Measurements from ENCODE around the gene CAPN12. TPM values are rescaled to one million over a fixed set of nuclear protein-coding genes. Genes with fewer than 3 reads are reported as not detected.

The CAPN12 gene
- total and polyA plus RNA-seq, 4 donors, result 2.0 to 17.8 (median 6.0) TPM

DNA sequence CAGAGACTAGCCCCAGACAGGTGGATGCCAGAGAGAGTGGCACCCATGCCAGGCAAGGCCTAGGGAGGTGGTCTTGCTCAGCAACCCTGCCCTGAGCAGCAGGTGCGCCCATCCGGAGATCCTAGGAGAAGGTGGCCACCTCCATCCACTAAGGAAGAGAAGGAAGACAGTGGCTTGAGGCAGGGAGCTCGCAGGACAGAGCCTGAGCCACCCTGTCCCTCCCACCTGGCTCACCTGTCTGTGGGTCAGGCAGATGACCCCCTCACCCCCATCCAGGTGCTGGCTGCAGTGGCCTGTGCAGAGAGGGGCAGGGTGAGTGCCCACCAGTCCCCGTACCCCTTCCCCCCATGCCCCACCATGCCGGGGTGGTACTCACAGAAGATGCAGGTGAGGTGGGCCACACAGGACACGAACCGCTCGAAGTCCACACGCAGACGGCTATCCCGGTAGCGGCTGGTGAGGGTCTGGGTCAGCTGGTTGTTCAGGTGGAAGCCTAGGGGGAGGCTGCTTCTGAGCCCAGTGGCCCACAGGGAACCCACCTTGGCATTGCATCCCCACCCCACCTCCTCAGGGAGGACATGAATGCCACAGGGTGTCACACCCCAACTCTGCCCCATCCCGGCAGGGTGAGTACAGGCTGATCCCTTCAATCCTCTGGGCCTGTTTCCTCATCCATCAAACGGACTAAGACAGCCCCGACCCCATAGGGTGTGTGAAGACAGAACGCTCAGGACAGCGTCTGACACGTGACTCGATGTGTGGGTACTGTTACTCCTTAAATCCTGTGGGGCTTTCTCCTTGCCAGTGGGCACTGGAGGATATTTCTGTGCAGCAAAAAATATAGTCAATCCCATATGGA lies 13.3 kb downstream of the CAPN12 start:
- no peak overlapping the region for H3K9ac ChIP-seq (ENCODE audit: insufficient read depth in 1 of 2, low read length in 2 of 2)
- H3K4me1 ChIP-seq (ENCODE audit: control insufficient read depth in 5 of 5, insufficient read depth in 5 of 5, low read length in 5 of 5), result peaks cover 0 to 18% (median 0%) of the 10 kb centered on the region in 5 donors
- no peaks in the 10 kb centered on the region for H3K9me3 ChIP-seq (ENCODE audit: control insufficient read depth in 4 of 4, insufficient read depth in 3 of 4, low read length in 3 of 4)
- DNase-seq (peak in 1 of 3 donors; percentile 9), ATAC-seq (ENCODE audit: insufficient read depth, low FRiP score) (no peak)
- H3K4me3 ChIP-seq, result no peak overlapping the region
- no peaks in the 10 kb centered on the region for H3K27me3 ChIP-seq (ENCODE audit: control insufficient read depth in 3 of 3, insufficient read depth in 3 of 3, low read length in 2 of 3)
- 93 to 96% methylated on average over 19 of the region's 19 CpGs for WGBS, 2 donors
- peaks cover 5 to 45% (median 20%) of the 10 kb centered on the region in 4 donors for H3K36me3 ChIP-seq (ENCODE audit: control insufficient read depth in 4 of 4, insufficient read depth in 4 of 4, low read length in 4 of 4)
- H3K27ac ChIP-seq (ENCODE audit: low read depth in 1 of 2, low read length in 1 of 2), result peak overlapping the region in 1 of 2 donors; percentile 63
- TF ChIP-seq CTCF (IDR thresholded peaks at IDR 0.05; ENCODE audit: control extremely low read depth, extremely low read depth), result no peak

DNA sequence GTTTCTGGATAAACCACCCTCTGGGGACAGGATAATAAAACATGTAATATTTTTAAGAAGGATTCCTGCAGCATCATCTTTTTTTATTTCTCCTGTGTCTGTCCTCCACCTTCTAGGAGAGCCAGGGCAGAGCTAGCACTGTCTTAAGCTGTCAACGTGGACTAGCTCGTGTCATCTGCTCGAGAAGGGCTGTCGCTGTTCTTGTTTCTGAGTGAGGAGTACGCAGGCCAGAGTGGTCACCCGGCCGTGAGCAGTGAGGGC lies 13.9 kb downstream of the CAPN12 start:
- Histone ChIP-seq H3K27me3 (ENCODE audit: control insufficient read depth in 3 of 3, insufficient read depth in 3 of 3, low read length in 2 of 3) (no peaks in the 10 kb centered on the region), H3K4me1 (ENCODE audit: control insufficient read depth in 5 of 5, insufficient read depth in 5 of 5, low read length in 5 of 5) (peaks cover 0 to 17% (median 0%) of the 10 kb centered on the region in 5 donors), H3K9me3 (ENCODE audit: control insufficient read depth in 4 of 4, insufficient read depth in 3 of 4, low read length in 3 of 4) (no peaks in the 10 kb centered on the region), H3K4me3 (no peak overlapping the region), H3K27ac (ENCODE audit: low read depth in 1 of 2, low read length in 1 of 2) (peak overlapping the region in 1 of 2 donors; percentile 63), H3K36me3 (ENCODE audit: control insufficient read depth in 4 of 4, insufficient read depth in 4 of 4, low read length in 4 of 4) (peaks cover 5 to 49% (median 21%) of the 10 kb centered on the region in 4 donors), H3K9ac (ENCODE audit: insufficient read depth in 1 of 2, low read length in 2 of 2) (no peak overlapping the region)
- ATAC-seq (ENCODE audit: insufficient read depth, low FRiP score) (no peak), DNase-seq (no peak)
- TF ChIP-seq CTCF (IDR thresholded peaks at IDR 0.05; ENCODE audit: control extremely low read depth, extremely low read depth), result no peak
- WGBS, 2 donors, result 90 to 93% methylated on average over 7 of the region's 7 CpGs

- peaks cover 0 to 15% (median 0%) of the 10 kb centered on the region in 5 donors for H3K4me1 ChIP-seq (ENCODE audit: control insufficient read depth in 5 of 5, insufficient read depth in 5 of 5, low read length in 5 of 5)
- H3K27me3 ChIP-seq (ENCODE audit: control insufficient read depth in 3 of 3, insufficient read depth in 3 of 3, low read length in 2 of 3), result no peaks in the 10 kb centered on the region
- H3K4me3 ChIP-seq, result no peak overlapping the region
- no peaks in the 10 kb centered on the region for H3K9me3 ChIP-seq (ENCODE audit: control insufficient read depth in 4 of 4, insufficient read depth in 3 of 4, low read length in 3 of 4)
- peak; percentile 55 for TF ChIP-seq CTCF (IDR thresholded peaks at IDR 0.05; ENCODE audit: control extremely low read depth, extremely low read depth)
- H3K36me3 ChIP-seq (ENCODE audit: control insufficient read depth in 4 of 4, insufficient read depth in 4 of 4, low read length in 4 of 4), result peaks cover 8 to 55% (median 25%) of the 10 kb centered on the region in 4 donors
- peak overlapping the region in 1 of 2 donors; percentile 17 for H3K27ac ChIP-seq (ENCODE audit: low read depth in 1 of 2, low read length in 1 of 2)
- WGBS, 2 donors, result 76 to 79% methylated on average over 17 of the region's 17 CpGs
- peak; percentile 49 to 75 (median 58) for DNase-seq
- no peak overlapping the region for H3K9ac ChIP-seq (ENCODE audit: insufficient read depth in 1 of 2, low read length in 2 of 2)
- ATAC-seq (ENCODE audit: insufficient read depth, low FRiP score), result no peak
Measured at GRCh38 chr19:38729653-38730469, 14.4 kb downstream of the CAPN12 start.

Measured in lung (tissue), 12 donors.